ENCODE measurements around the gene SERPINF2. TPM values are rescaled to one million over a fixed set of nuclear protein-coding genes. Genes with fewer than 3 reads are reported as not detected.

The SERPINF2 gene
- polyA plus RNA-seq, 1 donor (not counting 4 experiments of a cell fraction or from before 2014, with no cell fraction given): 0.96 TPM

- no peak overlapping the region for H3K4me2 ChIP-seq (ENCODE audit: control insufficient read depth, extremely low read depth, insufficient read depth, low read depth, low read length)
- no peaks in the 10 kb centered on the region for H3K9me1 ChIP-seq (ENCODE audit: control insufficient read depth, extremely low read depth, insufficient read depth, low read length)
- H3K9me3 ChIP-seq (ENCODE audit: control insufficient read depth, low read depth, low read length): no peaks in the 10 kb centered on the region
- no peak overlapping the region for H3K4me3 ChIP-seq (ENCODE audit: control insufficient read depth in 2 of 3, extremely low read depth in 1 of 3, insufficient read depth in 2 of 3, low read depth in 1 of 3, low read length in 3 of 3)
- H4K20me1 ChIP-seq (ENCODE audit: control insufficient read depth, extremely low read depth, insufficient read depth, low read length): no peaks in the 10 kb centered on the region
- H2AFZ ChIP-seq (ENCODE audit: control insufficient read depth, low read length): no peak overlapping the region
- no peak overlapping the region for H3K27ac ChIP-seq (ENCODE audit: control insufficient read depth, insufficient read depth, low read length)
- H3K9ac ChIP-seq (ENCODE audit: control insufficient read depth, extremely low read depth, insufficient read depth, low read length): no peak overlapping the region
- no peaks in the 10 kb centered on the region for H3K27me3 ChIP-seq (ENCODE audit: control insufficient read depth, extremely low read depth, insufficient read depth, low read length)
- dilution Hi-C loops (cut with MboI; ENCODE audit: extremely low pct_ligation_motif_present, low sequenced_read_pairs): no loop called here
- H3K79me2 ChIP-seq (ENCODE audit: control insufficient read depth, insufficient read depth, low read length): peaks cover 13% of the 10 kb centered on the region
- no peak for DNase-seq (ENCODE audit: low read depth, low spot score)
- peaks cover 5 to 9% of the 10 kb centered on the region in 2 experiments for H3K36me3 ChIP-seq (ENCODE audit: control insufficient read depth in 2 of 2, extremely low read depth in 1 of 2, insufficient read depth in 2 of 2, low read length in 2 of 2)
- FAIRE-seq: no peak
- TF ChIP-seq CTCF (optimal IDR thresholded peaks at IDR 0.05 in 1 of 3, IDR thresholded peaks at IDR 0.05 in 1 of 3, conservative IDR thresholded peaks at IDR 0.05 in 1 of 3; ENCODE audit: extremely low read depth in 1 of 3, insufficient read depth in 2 of 3, low read length in 3 of 3) (no peak), EZH2 (IDR thresholded peaks at IDR 0.05; ENCODE audit: low read length) (no peak)
- peaks cover 17% of the 10 kb centered on the region for H3K4me1 ChIP-seq (ENCODE audit: control insufficient read depth, extremely low read depth, insufficient read depth, low read length)
These were observed 15.3 kb upstream of the SERPINF2 start for GRCh38 chr17:1727258-1727789.

- Histone ChIP-seq H2AFZ (ENCODE audit: control insufficient read depth, low read length) (no peak overlapping the region), H3K9me1 (ENCODE audit: control insufficient read depth, extremely low read depth, insufficient read depth, low read length) (no peaks in the 10 kb centered on the region), H3K4me1 (ENCODE audit: control insufficient read depth, extremely low read depth, insufficient read depth, low read length) (peaks cover 17% of the 10 kb centered on the region), H3K79me2 (ENCODE audit: control insufficient read depth, insufficient read depth, low read length) (peaks cover 13% of the 10 kb centered on the region), H4K20me1 (ENCODE audit: control insufficient read depth, extremely low read depth, insufficient read depth, low read length) (no peaks in the 10 kb centered on the region), H3K27me3 (ENCODE audit: control insufficient read depth, extremely low read depth, insufficient read depth, low read length) (no peaks in the 10 kb centered on the region), H3K4me3 (ENCODE audit: control insufficient read depth in 2 of 3, extremely low read depth in 1 of 3, insufficient read depth in 2 of 3, low read depth in 1 of 3, low read length in 3 of 3) (no peak overlapping the region), H3K4me2 (ENCODE audit: control insufficient read depth, extremely low read depth, insufficient read depth, low read depth, low read length) (no peak overlapping the region), H3K36me3 (ENCODE audit: control insufficient read depth in 2 of 2, extremely low read depth in 1 of 2, insufficient read depth in 2 of 2, low read length in 2 of 2) (peaks cover 9% of the 10 kb centered on the region in 2 experiments), H3K9ac (ENCODE audit: control insufficient read depth, extremely low read depth, insufficient read depth, low read length) (no peak overlapping the region), H3K9me3 (ENCODE audit: control insufficient read depth, low read depth, low read length) (no peaks in the 10 kb centered on the region), H3K27ac (ENCODE audit: control insufficient read depth, insufficient read depth, low read length) (no peak overlapping the region)
- DNase-seq (ENCODE audit: low read depth, low spot score) (no peak), FAIRE-seq (no peak)
- dilution Hi-C loops (cut with MboI; ENCODE audit: extremely low pct_ligation_motif_present, low sequenced_read_pairs): no loop called here
- TF ChIP-seq CTCF (optimal IDR thresholded peaks at IDR 0.05 in 1 of 3, IDR thresholded peaks at IDR 0.05 in 1 of 3, conservative IDR thresholded peaks at IDR 0.05 in 1 of 3; ENCODE audit: extremely low read depth in 1 of 3, insufficient read depth in 2 of 3, low read length in 3 of 3) (no peak), EZH2 (IDR thresholded peaks at IDR 0.05; ENCODE audit: low read length) (no peak)
These were observed 14.6 kb upstream of the SERPINF2 start for GRCh38 chr17:1727876-1728630.
